SK-N-MC (cell line): ENCODE data around the gene IMMP2L.
"Not testable (repeated sequence)": the region's sequence is repeated elsewhere in the genome, so short reads cannot be mapped to it uniquely, and the experiment has no call there.

Experiments
- DNase-seq: peaks from one replicate; pipeline ENCODE4 v3.0.0-alpha.2; 2011; ENCODE audit warnings: low read depth, low spot score
- H3K27ac ChIP-seq: fragments of 200-600 bp; sonication (generic); 2 replicates; pipeline ENCODE4 v1.5.1; 2016; ENCODE audit warnings: mixed run types
- H3K36me3 ChIP-seq: fragments of 200-600 bp; sonication (generic); 2 replicates; pipeline ENCODE4 v1.6.1; 2017; ENCODE audit warnings: antibody characterized with exemption, low read length, mixed read lengths; ENCODE audit not compliant: insufficient read depth
- H3K4me3 ChIP-seq: fragments of 200-600 bp; sonication (generic); 2 replicates; pipeline ENCODE4 v1.5.1; 2016
- H3K9ac ChIP-seq: fragments of 200-600 bp; sonication (generic); 2 replicates; pipeline ENCODE4 v1.8.0; 2017; ENCODE audit warnings: mixed run types, mixed read lengths; ENCODE audit not compliant: insufficient read length
- H3K9me3 ChIP-seq: fragments of 200-600 bp; sonication (generic); 2 replicates; pipeline ENCODE4 v1.6.1; 2017; ENCODE audit warnings: low read depth, mild to moderate bottlenecking, antibody characterized with exemption, low read length, moderate library complexity, mixed read lengths
- EZH2 ChIP-seq: fragments of 200-600 bp; sonication (generic); IDR thresholded peaks from one replicate; pipeline ENCODE4 v1.6.1; 2017; ENCODE audit warnings: antibody characterized with exemption
- FOXP2 ChIP-seq: optimal IDR thresholded peaks from 2 replicates; pipeline ENCODE3; 2011; ENCODE audit warnings: mild to moderate bottlenecking, moderate library complexity; ENCODE audit not compliant: insufficient read depth; ENCODE audit errors: extremely low read length, control extremely low read depth
- POLR2AphosphoS5 ChIP-seq: IDR thresholded peaks from 2 replicates; pipeline ENCODE4 v1.6.1; 2012; ENCODE audit warnings: mild to moderate bottlenecking, low read depth, low read length, borderline replicate concordance

The IMMP2L gene

GRCh38 chr7:111509288-111509687, 53.0 kb downstream of the IMMP2L start:
- no peak overlapping the region for H3K9ac ChIP-seq
- no peak overlapping the region for H3K27ac ChIP-seq
- DNase-seq = no peak

GRCh38 chr7:111508387-111508786, 53.9 kb downstream of the IMMP2L start:
- no peak for DNase-seq
- no peak overlapping the region for H3K9ac ChIP-seq
- TF ChIP-seq FOXP2 = no peak
- TF ChIP-seq POLR2AphosphoS5 = no peak
- no peak for TF ChIP-seq EZH2
- no peaks in the 10 kb centered on the region for H3K9me3 ChIP-seq
- no peaks in the 10 kb centered on the region for H3K36me3 ChIP-seq
- no peak overlapping the region for H3K27ac ChIP-seq
- no peak overlapping the region for H3K4me3 ChIP-seq

More at GRCh38 chr7:111509288-111509687, 53.0 kb downstream of the IMMP2L start:
- no peak for TF ChIP-seq EZH2
- no peak for TF ChIP-seq POLR2AphosphoS5
- no peak for TF ChIP-seq FOXP2
- Histone ChIP-seq H3K9me3 (no peaks in the 10 kb centered on the region), H3K4me3 (no peak overlapping the region), H3K36me3 (no peaks in the 10 kb centered on the region)

GRCh38 chr7:111505422-111505821, 56.9 kb downstream of the IMMP2L start:
- not testable (repeated sequence) for H3K9me3 ChIP-seq, H3K4me3 ChIP-seq, DNase-seq, H3K36me3 ChIP-seq, H3K9ac ChIP-seq, H3K27ac ChIP-seq

- H3K9me3 ChIP-seq, H3K36me3 ChIP-seq, H3K4me3 ChIP-seq, H3K9ac ChIP-seq, H3K27ac ChIP-seq, DNase-seq: not testable (repeated sequence)
Observed at GRCh38 chr7:111501799-111502198, 60.5 kb downstream of the IMMP2L start.

- Histone ChIP-seq H3K9ac (no peak overlapping the region), H3K9me3 (no peaks in the 10 kb centered on the region), H3K4me3 (no peak overlapping the region), H3K36me3 (no peaks in the 10 kb centered on the region), H3K27ac (no peak overlapping the region)
- no peak for TF ChIP-seq FOXP2
- no peak for TF ChIP-seq POLR2AphosphoS5
- TF ChIP-seq EZH2 = no peak
- DNase-seq = no peak
Observed at GRCh38 chr7:111499027-111499426, 63.3 kb downstream of the IMMP2L start.

GRCh38 chr7:111498391-111499007, 63.8 kb downstream of the IMMP2L start:
- Histone ChIP-seq H3K9ac (no peak overlapping the region), H3K27ac (no peak overlapping the region), H3K9me3 (no peaks in the 10 kb centered on the region), H3K36me3 (no peaks in the 10 kb centered on the region), H3K4me3 (no peak overlapping the region)
- TF ChIP-seq POLR2AphosphoS5 (no peak), FOXP2 (no peak), EZH2 (no peak)
- no peak for DNase-seq

GRCh38 chr7:111495173-111495810, 67.0 kb downstream of the IMMP2L start:
- no peaks in the 10 kb centered on the region for H3K9me3 ChIP-seq
- no peak overlapping the region for H3K4me3 ChIP-seq
- no peak overlapping the region for H3K9ac ChIP-seq
- no peak overlapping the region for H3K27ac ChIP-seq
- no peaks in the 10 kb centered on the region for H3K36me3 ChIP-seq
- no peak for TF ChIP-seq FOXP2
- TF ChIP-seq EZH2 = no peak
- no peak for TF ChIP-seq POLR2AphosphoS5
- DNase-seq = no peak

- Histone ChIP-seq H3K36me3 (no peaks in the 10 kb centered on the region), H3K4me3 (no peak overlapping the region), H3K9ac (no peak overlapping the region), H3K9me3 (no peaks in the 10 kb centered on the region), H3K27ac (no peak overlapping the region)
- DNase-seq = no peak
- TF ChIP-seq FOXP2 (no peak), EZH2 (no peak), POLR2AphosphoS5 (no peak)
Observed at GRCh38 chr7:111492234-111492633, 70.1 kb downstream of the IMMP2L start.
